22Rv1 (cell line): ENCODE measurements around the gene BCL2L13.

Source experiments
- CTCF ChIP-seq: fragments of 450-650 bp; IDR thresholded peaks from 2 replicates; pipeline ENCODE4 v1.5.1; 2017; ENCODE audit warnings: mild to moderate bottlenecking
- ZFX ChIP-seq: fragments of 450-650 bp; IDR thresholded peaks from 2 replicates; pipeline ENCODE4 v1.6.1; 2017; ENCODE audit warnings: antibody characterized with exemption, borderline replicate concordance

DNA sequence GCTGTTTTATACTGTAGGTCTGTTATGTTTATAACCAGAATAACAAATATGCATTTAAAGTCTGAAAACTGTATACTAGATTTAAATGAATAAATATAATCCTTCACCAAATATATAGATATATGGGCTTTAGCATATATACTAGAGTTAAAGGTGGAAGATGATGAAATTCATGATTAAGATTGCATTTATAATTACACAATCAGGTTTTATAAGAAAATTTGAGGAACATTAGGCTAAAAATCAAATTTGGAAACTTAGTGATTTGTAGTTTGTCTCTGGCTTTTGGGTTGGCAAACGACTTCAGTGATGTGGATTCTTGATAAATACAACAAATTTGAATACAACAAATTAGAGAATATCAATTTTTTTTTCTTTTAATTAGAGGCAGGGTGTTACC lies 10.0 kb downstream of the BCL2L13 start:
- TF ChIP-seq CTCF, result no peak
- no peak for TF ChIP-seq ZFX
